Activated CD8-positive, alpha-beta memory T cell treated with anti-CD3 and anti-CD28 coated beads for 24 hours (primary cell): ENCODE results near the gene LRRK1.

Source experiments
- DNase-seq: peaks from one replicate; pipeline ENCODE4 v3.0.0-alpha.2; 2020

The LRRK1 gene

GRCh38 chr15:101048581-101049030 lies 129.4 kb downstream of the LRRK1 start:
- peak; percentile 35 for DNase-seq

- DNase-seq, result peak; percentile 33
These were observed 130.1 kb downstream of the LRRK1 start for GRCh38 chr15:101049282-101049681.

GRCh38 chr15:101049856-101050622 lies 130.9 kb downstream of the LRRK1 start:
- DNase-seq, result peak; percentile 40

- peak; percentile 46 for DNase-seq
These were observed 131.6 kb downstream of the LRRK1 start for GRCh38 chr15:101050623-101051290.

- peak; percentile 38 for DNase-seq
These were observed 132.3 kb downstream of the LRRK1 start for GRCh38 chr15:101051291-101052030.

GRCh38 chr15:101052031-101052620 lies 133.0 kb downstream of the LRRK1 start:
- DNase-seq, result no peak

GRCh38 chr15:101052681-101053121 lies 133.5 kb downstream of the LRRK1 start:
- peak; percentile 35 for DNase-seq

- peak; percentile 24 for DNase-seq
These were observed 134.1 kb downstream of the LRRK1 start for GRCh38 chr15:101053261-101053660.

GRCh38 chr15:101054116-101054515 lies 135.0 kb downstream of the LRRK1 start:
- DNase-seq, result peak; percentile 9

- peak; percentile 35 for DNase-seq
These were observed 135.8 kb downstream of the LRRK1 start for GRCh38 chr15:101054991-101055390.

GRCh38 chr15:101055411-101055810 lies 136.3 kb downstream of the LRRK1 start:
- DNase-seq, result peak; percentile 15

GRCh38 chr15:101056366-101057334 lies 137.5 kb downstream of the LRRK1 start:
- peak; percentile 44 for DNase-seq

- DNase-seq, result peak; percentile 30
These were observed 138.8 kb downstream of the LRRK1 start for GRCh38 chr15:101057841-101058407.

- DNase-seq, result peak; percentile 3
These were observed 139.6 kb downstream of the LRRK1 start for GRCh38 chr15:101058735-101059134.

- peak; percentile 15 for DNase-seq
These were observed 140.5 kb downstream of the LRRK1 start for GRCh38 chr15:101059381-101060341.

GRCh38 chr15:101060576-101061551 lies 141.7 kb downstream of the LRRK1 start:
- DNase-seq, result peak; percentile 21

GRCh38 chr15:101062063-101062462 lies 142.9 kb downstream of the LRRK1 start:
- DNase-seq, result no peak

- DNase-seq, result no peak
These were observed 143.5 kb downstream of the LRRK1 start for GRCh38 chr15:101062471-101063171.
